Ovary (tissue), 9 donors: ENCODE results near the gene SRRM5. TPM values are rescaled to one million over a fixed set of nuclear protein-coding genes. Genes with fewer than 3 reads are reported as not detected.

ENCODE experiments used
- DNase-seq, 5 donors: peaks; one replicate each; pipeline ENCODE4 v3.0.0-alpha.2; 2019 to 2020
- H3K27ac ChIP-seq, 2 donors: fragments of 200-600 bp; one replicate each; pipeline versions ENCODE4 v1.5.1 to v1.8.0; 2019 to 2022
- H3K27me3 ChIP-seq: fragments of 200-600 bp; one replicate; pipeline ENCODE4 v1.8.0; 2022
- H3K36me3 ChIP-seq: fragments of 200-600 bp; sonication (generic); one replicate; pipeline ENCODE4 v1.5.1; 2019
- H3K4me1 ChIP-seq: one replicate; pipeline ENCODE4 v1.8.1; 2013; ENCODE audit warnings: mild to moderate bottlenecking, moderate library complexity; ENCODE audit not compliant: insufficient read depth
- H3K4me3 ChIP-seq: fragments of 200-600 bp; sonication (generic); one replicate; pipeline ENCODE4 v1.5.1; 2017
- H3K9me3 ChIP-seq, 2 donors: fragments of 200-600 bp in 1 of 2; sonication (generic) in 1 of 2; one replicate each; pipeline versions ENCODE4 v1.5.1 to v1.8.1; 2013 to 2019; ENCODE audit warnings: mild to moderate bottlenecking in 1 of 2, moderate library complexity in 1 of 2
- EP300 ChIP-seq: sonication (generic); formaldehyde crosslinking; IDR thresholded peaks from one replicate; pipeline ENCODE4 v1.6.1; 2017; ENCODE audit warnings: antibody characterized with exemption
- POLR2A ChIP-seq: fragments of 450-650 bp; IDR thresholded peaks from one replicate; pipeline ENCODE4 v1.6.1; 2017; ENCODE audit warnings: antibody characterized with exemption, mild to moderate bottlenecking, moderate library complexity
- WGBS, 3 donors: extraction: QIAGEN DNeasy Blood & Tissue Kit in 1 of 3; methylation state at CpG; one replicate each; pipeline versions ENCODE4 v1.1.5 to v1.1.7; 2013 to 2017; 5-methylcytosine and 5-hydroxymethylcytosine counted together
- intact Hi-C, 4 donors: fragments of 100-400 bp; cut with DNase I; formaldehyde crosslinking; loops; one replicate each; pipeline versions ENCODE4 v1.11.0 to v1.15.1; 2022 to 2023
- polyA plus RNA-seq, 2 donors: library from polyadenylated mRNA; stranded (reverse); fragments of 200-250 nt in 1 of 2; fragments of 350-450 nt in 1 of 2; fragmentation: Illumina TruSeq in 1 of 2; extraction: RNeasy Lipid Tissue Mini Kit (QIAGEN cat#74804) in 1 of 2; gene quantifications; one replicate each; pipeline ENCODE4 v1.2.3, GENCODE V29; 2013 to 2014
- total RNA-seq, 7 donors: library from RNA; depleted of rRNA in 2 of 7; stranded (reverse); fragments of >200 nt in 2 of 7; fragmentation: NEBNext Ultra II Directional in 3 of 7; extraction: Animal tissue kit (Norgen Biotek cat#: 25700) in 3 of 7; gene quantifications; one replicate each; pipeline versions ENCODE4 v1.1.0 to v1.2.4, GENCODE V29; 2016 to 2023
- TF ChIP-seq, protein P1 (sequence below), 3 donors: fragments of 450-650 bp in 2 of 3; fragments of 200-600 bp in 1 of 3; IDR thresholded peaks; one replicate each; pipeline versions ENCODE4 v1.5.1 to v1.8.0; 2016 to 2022; ENCODE audit warnings: antibody characterized with exemption in 3 of 3, mild to moderate bottlenecking in 1 of 3
- donor health status: DM: no; HTN: no; CAD: no; lungs with moderate emphysema.
- donor health status: DM: no; HTN: no; CAD: no.
- donor health status: Bipolar disorder and iron deficiency.
- donor health status: DM: yes; HTN: yes; CAD: no.
- donor health status: DM: no; HTN: no; CAD: no.
- donor health status: DM: yes; HTN: yes; CAD: no.

Gene SRRM5
- total and polyA plus RNA-seq, 9 donors = 0.10 to 0.73 (median 0.33) TPM

DNA sequence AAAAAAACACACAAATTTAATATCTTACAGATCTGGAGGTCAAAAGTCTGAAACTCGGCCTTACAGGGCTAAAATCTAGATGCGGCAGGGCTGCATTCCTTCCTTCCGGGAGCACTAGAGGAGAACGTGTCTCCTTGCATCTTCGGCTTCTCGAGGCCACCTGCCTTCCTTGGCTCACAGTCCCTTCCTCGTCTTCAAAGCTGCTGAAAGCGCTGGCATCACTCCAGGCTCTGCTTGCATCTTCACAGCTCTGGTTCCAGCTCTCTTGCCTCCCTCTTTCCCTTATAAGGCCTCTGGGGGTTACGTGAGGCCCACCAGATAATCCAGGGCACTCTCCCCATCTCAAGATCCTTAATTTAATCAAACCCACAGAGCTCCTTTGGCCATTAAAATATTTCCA, 47.1 kb upstream of the SRRM5 start:
- H3K27ac ChIP-seq = no peak overlapping the region
- peaks cover 3% of the 10 kb centered on the region for H3K4me1 ChIP-seq
- WGBS, 3 donors = 65 to 73% (median 69%) methylated on average over 9 of the region's 9 CpGs
- TF ChIP-seq EP300 = no peak
- TF ChIP-seq POLR2A = no peak
- TF ChIP-seq, protein P1, sequence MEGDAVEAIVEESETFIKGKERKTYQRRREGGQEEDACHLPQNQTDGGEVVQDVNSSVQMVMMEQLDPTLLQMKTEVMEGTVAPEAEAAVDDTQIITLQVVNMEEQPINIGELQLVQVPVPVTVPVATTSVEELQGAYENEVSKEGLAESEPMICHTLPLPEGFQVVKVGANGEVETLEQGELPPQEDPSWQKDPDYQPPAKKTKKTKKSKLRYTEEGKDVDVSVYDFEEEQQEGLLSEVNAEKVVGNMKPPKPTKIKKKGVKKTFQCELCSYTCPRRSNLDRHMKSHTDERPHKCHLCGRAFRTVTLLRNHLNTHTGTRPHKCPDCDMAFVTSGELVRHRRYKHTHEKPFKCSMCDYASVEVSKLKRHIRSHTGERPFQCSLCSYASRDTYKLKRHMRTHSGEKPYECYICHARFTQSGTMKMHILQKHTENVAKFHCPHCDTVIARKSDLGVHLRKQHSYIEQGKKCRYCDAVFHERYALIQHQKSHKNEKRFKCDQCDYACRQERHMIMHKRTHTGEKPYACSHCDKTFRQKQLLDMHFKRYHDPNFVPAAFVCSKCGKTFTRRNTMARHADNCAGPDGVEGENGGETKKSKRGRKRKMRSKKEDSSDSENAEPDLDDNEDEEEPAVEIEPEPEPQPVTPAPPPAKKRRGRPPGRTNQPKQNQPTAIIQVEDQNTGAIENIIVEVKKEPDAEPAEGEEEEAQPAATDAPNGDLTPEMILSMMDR (IDR thresholded peaks at IDR 0.05) = no peak
- H3K4me3 ChIP-seq = no peak overlapping the region
- DNase-seq = no peak
- no peaks in the 10 kb centered on the region for H3K36me3 ChIP-seq
- H3K27me3 ChIP-seq = no peaks in the 10 kb centered on the region
- intact Hi-C loops = no loop called here
- no peaks in the 10 kb centered on the region for H3K9me3 ChIP-seq

DNA sequence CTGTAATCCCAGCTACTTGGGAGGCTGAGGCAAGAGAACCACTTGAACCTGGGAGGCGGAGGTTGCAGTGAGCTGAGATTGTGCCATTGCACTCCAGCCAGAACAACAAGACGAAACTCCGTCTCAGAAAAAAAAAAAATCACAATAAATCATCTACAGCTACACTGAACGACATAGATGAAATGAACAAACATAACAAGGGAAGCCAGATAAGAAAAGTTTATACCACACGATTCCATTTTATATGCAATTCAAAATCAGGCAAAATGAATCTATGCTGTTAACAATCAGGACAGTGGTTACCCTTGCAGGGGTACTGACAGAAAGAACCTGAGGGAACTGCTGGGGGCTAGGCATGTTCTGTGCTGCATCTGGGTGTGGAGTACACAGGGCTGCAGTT, 42.2 kb upstream of the SRRM5 start:
- H3K9me3 ChIP-seq = no peaks in the 10 kb centered on the region
- no peak overlapping the region for H3K27ac ChIP-seq
- intact Hi-C loops = no loop called here
- H3K4me3 ChIP-seq = no peak overlapping the region
- no peaks in the 10 kb centered on the region for H3K36me3 ChIP-seq
- H3K27me3 ChIP-seq = no peaks in the 10 kb centered on the region
- H3K4me1 ChIP-seq = peaks cover 3% of the 10 kb centered on the region
- 73 to 83% (median 77%) methylated on average over 5 of the region's 5 CpGs for WGBS, 3 donors
- DNase-seq = no peak
- TF ChIP-seq EP300 = no peak

DNA sequence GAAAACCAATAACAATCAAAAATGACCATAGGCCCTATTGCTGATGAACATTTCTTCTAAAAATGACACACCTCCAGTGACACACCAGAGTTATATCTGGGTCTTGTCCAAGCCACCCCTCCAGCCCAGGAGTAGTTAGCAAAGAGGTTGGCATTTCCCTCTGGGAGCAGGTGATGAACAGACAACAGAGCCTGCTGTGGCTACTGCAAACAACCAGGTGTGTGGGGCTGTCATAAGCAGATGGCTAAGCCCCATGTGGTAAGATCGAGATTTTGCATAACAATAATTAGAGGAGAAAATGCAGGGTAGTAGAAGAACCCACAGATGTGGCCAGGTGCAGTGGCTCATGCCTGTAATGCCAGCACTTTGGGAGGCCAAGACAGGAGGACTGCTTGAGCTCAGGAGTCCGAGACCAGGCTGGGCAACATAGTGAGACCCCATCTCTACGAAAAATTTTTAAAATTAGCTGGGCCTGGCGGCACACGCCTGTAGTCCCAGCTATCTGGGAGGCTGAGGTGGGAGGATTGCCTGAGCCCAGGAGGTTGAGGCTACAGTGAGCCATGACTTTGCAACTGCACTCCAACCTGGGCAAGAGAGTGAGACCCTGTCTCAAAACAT, 41.6 kb upstream of the SRRM5 start:
- Histone ChIP-seq H3K9me3 (no peaks in the 10 kb centered on the region), H3K4me3 (no peak overlapping the region), H3K36me3 (no peaks in the 10 kb centered on the region), H3K27ac (no peak overlapping the region), H3K27me3 (no peaks in the 10 kb centered on the region), H3K4me1 (peaks cover 4% of the 10 kb centered on the region)
- TF ChIP-seq, protein P1 (IDR thresholded peaks at IDR 0.05) = no peak
- TF ChIP-seq POLR2A (no peak), EP300 (no peak)
- no peak for DNase-seq
- WGBS, 3 donors = 71 to 85% (median 82%) methylated on average over 5 of the region's 5 CpGs
- intact Hi-C loops = no loop called here

DNA sequence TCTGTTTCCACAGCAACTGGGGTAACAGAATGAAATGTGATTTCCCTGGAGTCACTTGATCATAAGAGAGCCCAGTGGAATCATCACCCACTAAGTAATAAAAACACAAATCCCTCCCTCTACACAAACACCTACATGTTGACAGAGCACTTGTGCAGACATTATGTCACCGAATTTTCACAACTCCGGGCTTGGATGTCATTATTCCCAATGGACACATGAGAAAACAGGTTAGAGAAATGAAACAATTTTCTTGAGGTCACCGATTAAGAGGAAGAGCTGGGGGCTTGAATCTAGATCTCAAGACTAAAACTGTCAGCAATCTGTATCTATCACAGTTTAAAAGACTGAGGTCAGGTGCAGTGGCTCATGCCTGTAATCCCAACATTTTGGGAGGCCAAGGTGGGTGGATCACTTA, 39.7 kb upstream of the SRRM5 start:
- WGBS, 3 donors = 88 to 91% (median 90%) methylated on average over 3 of the region's 3 CpGs
- Histone ChIP-seq H3K36me3 (no peaks in the 10 kb centered on the region), H3K9me3 (no peaks in the 10 kb centered on the region), H3K4me3 (no peak overlapping the region), H3K27ac (no peak overlapping the region), H3K27me3 (no peaks in the 10 kb centered on the region), H3K4me1 (peaks cover 9% of the 10 kb centered on the region)
- intact Hi-C loops = no loop called here
- DNase-seq = no peak
- no peak for TF ChIP-seq POLR2A
- TF ChIP-seq, protein P1 (IDR thresholded peaks at IDR 0.05) = no peak
- no peak for TF ChIP-seq EP300

DNA sequence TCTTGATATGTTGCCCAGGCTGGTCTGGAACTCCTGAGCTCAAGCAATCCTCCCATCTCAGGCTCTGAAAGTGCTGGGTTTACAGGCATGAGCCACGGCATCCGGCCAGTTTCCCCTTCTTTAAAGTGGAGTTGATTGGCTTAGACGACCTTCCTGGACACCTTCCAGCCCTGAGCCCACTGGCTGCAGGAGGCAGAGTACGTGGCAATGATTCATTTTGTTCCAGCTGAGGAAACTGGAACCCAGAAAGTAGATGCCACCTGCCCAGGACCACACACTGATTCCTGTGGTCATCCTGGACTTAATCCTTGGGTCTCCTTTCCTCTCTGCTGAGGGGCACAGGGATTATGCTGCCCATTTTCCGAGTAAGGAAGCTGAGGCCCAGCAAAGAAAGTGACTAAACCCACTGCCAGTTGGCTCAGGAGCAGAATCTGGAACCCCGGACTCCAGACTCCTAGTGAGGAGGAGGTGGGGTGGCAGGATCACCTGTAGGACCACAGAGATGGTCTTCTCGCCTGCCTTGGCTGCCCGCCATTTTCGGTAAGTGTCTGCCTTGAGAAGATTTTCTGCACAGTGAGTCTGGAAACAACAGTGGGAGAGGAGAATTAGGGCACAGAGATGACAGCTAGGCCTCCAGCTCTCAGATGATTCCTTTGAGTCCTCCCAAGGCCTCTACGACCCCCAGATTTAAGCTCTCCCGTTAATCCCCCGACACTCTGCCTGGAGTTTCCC, 37.3 kb upstream of the SRRM5 start:
- WGBS, 3 donors = 23 to 26% (median 25%) methylated on average over 12 of the region's 12 CpGs

More for the DNA sequence above, 37.3 kb upstream of the SRRM5 start:
- TF ChIP-seq EP300 = no peak
- TF ChIP-seq POLR2A = no peak
- TF ChIP-seq, protein P1 (IDR thresholded peaks at IDR 0.05) = no peak
- peak overlapping the region; percentile 91 for H3K4me3 ChIP-seq
- no peaks in the 10 kb centered on the region for H3K36me3 ChIP-seq
- H3K4me1 ChIP-seq = peaks cover 9% of the 10 kb centered on the region
- peak; percentile 18 to 57 (median 47) for DNase-seq
- intact Hi-C loops = no loop called here
- peak overlapping the region; percentile 39 to 65 for H3K27ac ChIP-seq
- H3K27me3 ChIP-seq = no peaks in the 10 kb centered on the region
- H3K9me3 ChIP-seq = no peaks in the 10 kb centered on the region
